ENCODE results near the gene CEP128. TPM values are rescaled to one million over a fixed set of nuclear protein-coding genes. Genes with fewer than 3 reads are reported as not detected.

The CEP128 gene
- total RNA-seq, 5 donors from 2014 or later (not counting 1 experiment from before 2014, with no cell fraction given): 12.6 to 24.8 (median 15.2) TPM

- WGBS (ENCODE audit: insufficient coverage): 95% methylated on average over 7 of the region's 11 CpGs
- no peak overlapping the region for H3K4me3 Mint-ChIP-seq
- Histone ChIP-seq H3K4me1 (ENCODE audit: control insufficient read depth in 1 of 2, extremely low read depth in 1 of 2, insufficient read depth in 2 of 2, low read length in 2 of 2) (no peaks in the 10 kb centered on the region), H3K27me3 (replicated peaks in 1 of 2; ENCODE audit: control insufficient read depth in 2 of 2, extremely low read depth in 1 of 2, insufficient read depth in 2 of 2, low read length in 1 of 2) (no peaks in the 10 kb centered on the region), H3K36me3 (ENCODE audit: control insufficient read depth in 2 of 2, extremely low read depth in 1 of 2, insufficient read depth in 1 of 2, low read length in 1 of 2) (no peaks in the 10 kb centered on the region), H3K27ac (ENCODE audit: low read length) (no peak overlapping the region), H3K9me3 (no peaks in the 10 kb centered on the region), H3K4me3 (ENCODE audit: control insufficient read depth in 1 of 2, extremely low read depth in 1 of 2, low read length in 1 of 2) (no peak overlapping the region)
- H3K4me1 Mint-ChIP-seq: no peaks in the 10 kb centered on the region
- POLR2A ChIA-PET: no interaction called here
- H3K9me3 Mint-ChIP-seq: no peaks in the 10 kb centered on the region
- CTCF ChIA-PET: no interaction called here
- DNase-seq (no peak), ATAC-seq (replicated peaks in 1 of 4) (no peak)
- no peak overlapping the region for H3K27ac Mint-ChIP-seq
- peaks cover 29% of the 10 kb centered on the region for H3K36me3 Mint-ChIP-seq
- H3K27me3 Mint-ChIP-seq: no peaks in the 10 kb centered on the region
Observed at GRCh38 chr14:80792771-80793170, 148.8 kb downstream of the CEP128 start.

GRCh38 chr14:80787876-80788275, 153.7 kb downstream of the CEP128 start:
- Mint-ChIP-seq H3K36me3 (peaks cover 48% of the 10 kb centered on the region), H3K27ac (no peak overlapping the region), H3K4me3 (no peak overlapping the region), H3K9me3 (no peaks in the 10 kb centered on the region), H3K27me3 (no peaks in the 10 kb centered on the region), H3K4me1 (no peaks in the 10 kb centered on the region)
- WGBS (ENCODE audit: insufficient coverage): 83% methylated on average over 1 of the region's 1 CpG
- CTCF ChIA-PET: interaction anchor here in 1 of 2 donors (0.7 kb wide), 1 partner anchor 38 kb away, joined by 5 read pairs; no protein-coding TSS in a partner anchor
- Histone ChIP-seq H3K4me3 (ENCODE audit: control insufficient read depth in 1 of 2, extremely low read depth in 1 of 2, low read length in 1 of 2) (no peak overlapping the region), H3K9me3 (no peaks in the 10 kb centered on the region), H3K27me3 (replicated peaks in 1 of 2; ENCODE audit: control insufficient read depth in 2 of 2, extremely low read depth in 1 of 2, insufficient read depth in 2 of 2, low read length in 1 of 2) (no peaks in the 10 kb centered on the region), H3K4me1 (ENCODE audit: control insufficient read depth in 1 of 2, extremely low read depth in 1 of 2, insufficient read depth in 2 of 2, low read length in 2 of 2) (no peaks in the 10 kb centered on the region), H3K36me3 (ENCODE audit: control insufficient read depth in 2 of 2, extremely low read depth in 1 of 2, insufficient read depth in 1 of 2, low read length in 1 of 2) (no peaks in the 10 kb centered on the region), H3K27ac (ENCODE audit: low read length) (no peak overlapping the region)
- POLR2A ChIA-PET: no interaction called here
- no peak for DNase-seq
- ATAC-seq (replicated peaks in 1 of 4): no peak

GRCh38 chr14:80784820-80785219, 156.7 kb downstream of the CEP128 start:
- no peaks in the 10 kb centered on the region for H3K27me3 ChIP-seq (replicated peaks in 1 of 2; ENCODE audit: control insufficient read depth in 2 of 2, extremely low read depth in 1 of 2, insufficient read depth in 2 of 2, low read length in 1 of 2)
- H3K27ac ChIP-seq (ENCODE audit: low read length): no peak overlapping the region
- no peak for DNase-seq
- Mint-ChIP-seq H3K27me3 (no peaks in the 10 kb centered on the region), H3K9me3 (no peaks in the 10 kb centered on the region), H3K36me3 (peaks cover 45% of the 10 kb centered on the region), H3K4me3 (no peak overlapping the region), H3K27ac (no peak overlapping the region), H3K4me1 (no peaks in the 10 kb centered on the region)
- POLR2A ChIA-PET: no interaction called here
- H3K4me1 ChIP-seq (ENCODE audit: control insufficient read depth in 1 of 2, extremely low read depth in 1 of 2, insufficient read depth in 2 of 2, low read length in 2 of 2): no peaks in the 10 kb centered on the region
- 100% methylated on average over 1 of the region's 4 CpGs for WGBS (ENCODE audit: insufficient coverage)
- H3K36me3 ChIP-seq (ENCODE audit: control insufficient read depth in 2 of 2, extremely low read depth in 1 of 2, insufficient read depth in 1 of 2, low read length in 1 of 2): no peaks in the 10 kb centered on the region
- ATAC-seq (replicated peaks in 1 of 4): no peak
- H3K4me3 ChIP-seq (ENCODE audit: control insufficient read depth in 1 of 2, extremely low read depth in 1 of 2, low read length in 1 of 2): no peak overlapping the region
- CTCF ChIA-PET: no interaction called here
- no peaks in the 10 kb centered on the region for H3K9me3 ChIP-seq

GRCh38 chr14:80781972-80782367, 159.6 kb downstream of the CEP128 start:
- no peak overlapping the region for H3K27ac Mint-ChIP-seq
- no peaks in the 10 kb centered on the region for H3K4me1 ChIP-seq (ENCODE audit: control insufficient read depth in 1 of 2, extremely low read depth in 1 of 2, insufficient read depth in 2 of 2, low read length in 2 of 2)
- ChIA-PET POLR2A (no interaction called here), CTCF (no interaction called here)
- DNase-seq: no peak
- WGBS (ENCODE audit: insufficient coverage): 65% methylated on average over 1 of the region's 1 CpG
- no peak overlapping the region for H3K27ac ChIP-seq (ENCODE audit: low read length)
- H3K9me3 Mint-ChIP-seq: no peaks in the 10 kb centered on the region
- no peak overlapping the region for H3K4me3 ChIP-seq (ENCODE audit: control insufficient read depth in 1 of 2, extremely low read depth in 1 of 2, low read length in 1 of 2)
- ATAC-seq (replicated peaks in 1 of 4): no peak
- no peaks in the 10 kb centered on the region for H3K9me3 ChIP-seq
- H3K4me1 Mint-ChIP-seq: no peaks in the 10 kb centered on the region
- H3K36me3 Mint-ChIP-seq: peaks cover 39% of the 10 kb centered on the region
- H3K27me3 ChIP-seq (replicated peaks in 1 of 2; ENCODE audit: control insufficient read depth in 2 of 2, extremely low read depth in 1 of 2, insufficient read depth in 2 of 2, low read length in 1 of 2): no peaks in the 10 kb centered on the region
- no peaks in the 10 kb centered on the region for H3K27me3 Mint-ChIP-seq
- H3K4me3 Mint-ChIP-seq: no peak overlapping the region
- H3K36me3 ChIP-seq (ENCODE audit: control insufficient read depth in 2 of 2, extremely low read depth in 1 of 2, insufficient read depth in 1 of 2, low read length in 1 of 2): no peaks in the 10 kb centered on the region

GRCh38 chr14:80780500-80780899, 161.0 kb downstream of the CEP128 start:
- CTCF ChIA-PET: no interaction called here
- no peak for ATAC-seq (replicated peaks in 1 of 4)
- Mint-ChIP-seq H3K4me1 (no peaks in the 10 kb centered on the region), H3K4me3 (no peak overlapping the region), H3K36me3 (peaks cover 34% of the 10 kb centered on the region), H3K27me3 (no peaks in the 10 kb centered on the region), H3K27ac (no peak overlapping the region), H3K9me3 (no peaks in the 10 kb centered on the region)
- Histone ChIP-seq H3K27me3 (replicated peaks in 1 of 2; ENCODE audit: control insufficient read depth in 2 of 2, extremely low read depth in 1 of 2, insufficient read depth in 2 of 2, low read length in 1 of 2) (no peaks in the 10 kb centered on the region), H3K4me1 (ENCODE audit: control insufficient read depth in 1 of 2, extremely low read depth in 1 of 2, insufficient read depth in 2 of 2, low read length in 2 of 2) (no peaks in the 10 kb centered on the region), H3K36me3 (ENCODE audit: control insufficient read depth in 2 of 2, extremely low read depth in 1 of 2, insufficient read depth in 1 of 2, low read length in 1 of 2) (no peaks in the 10 kb centered on the region), H3K27ac (ENCODE audit: low read length) (no peak overlapping the region), H3K9me3 (no peaks in the 10 kb centered on the region), H3K4me3 (ENCODE audit: control insufficient read depth in 1 of 2, extremely low read depth in 1 of 2, low read length in 1 of 2) (no peak overlapping the region)
- no peak for DNase-seq
- POLR2A ChIA-PET: no interaction called here
- WGBS (ENCODE audit: insufficient coverage): no CpG with 5 or more reads among the region's 1 CpG

GRCh38 chr14:80776657-80777056, 164.9 kb downstream of the CEP128 start:
- no peak overlapping the region for H3K27ac Mint-ChIP-seq
- CTCF ChIA-PET: no interaction called here

GRCh38 chr14:80776186-80776585, 165.4 kb downstream of the CEP128 start:
- H3K9me3 Mint-ChIP-seq: no peaks in the 10 kb centered on the region
- H3K4me3 Mint-ChIP-seq: no peak overlapping the region
- Histone ChIP-seq H3K4me3 (ENCODE audit: control insufficient read depth in 1 of 2, extremely low read depth in 1 of 2, low read length in 1 of 2) (no peak overlapping the region), H3K27me3 (replicated peaks in 1 of 2; ENCODE audit: control insufficient read depth in 2 of 2, extremely low read depth in 1 of 2, insufficient read depth in 2 of 2, low read length in 1 of 2) (no peaks in the 10 kb centered on the region), H3K4me1 (ENCODE audit: control insufficient read depth in 1 of 2, extremely low read depth in 1 of 2, insufficient read depth in 2 of 2, low read length in 2 of 2) (no peaks in the 10 kb centered on the region), H3K36me3 (ENCODE audit: control insufficient read depth in 2 of 2, extremely low read depth in 1 of 2, insufficient read depth in 1 of 2, low read length in 1 of 2) (no peaks in the 10 kb centered on the region), H3K9me3 (no peaks in the 10 kb centered on the region), H3K27ac (ENCODE audit: low read length) (no peak overlapping the region)
- POLR2A ChIA-PET: no interaction called here
- no peak for ATAC-seq (replicated peaks in 1 of 4)
- H3K27ac Mint-ChIP-seq: no peak overlapping the region
- CTCF ChIA-PET: no interaction called here
- DNase-seq: no peak
- H3K36me3 Mint-ChIP-seq: peaks cover 36% of the 10 kb centered on the region
- no peaks in the 10 kb centered on the region for H3K27me3 Mint-ChIP-seq
- H3K4me1 Mint-ChIP-seq: no peaks in the 10 kb centered on the region

More at GRCh38 chr14:80776657-80777056, 164.9 kb downstream of the CEP128 start:
- no peak overlapping the region for H3K4me3 ChIP-seq (ENCODE audit: control insufficient read depth in 1 of 2, extremely low read depth in 1 of 2, low read length in 1 of 2)
- peaks cover 36% of the 10 kb centered on the region for H3K36me3 Mint-ChIP-seq
- no peaks in the 10 kb centered on the region for H3K36me3 ChIP-seq (ENCODE audit: control insufficient read depth in 2 of 2, extremely low read depth in 1 of 2, insufficient read depth in 1 of 2, low read length in 1 of 2)
- no peaks in the 10 kb centered on the region for H3K27me3 Mint-ChIP-seq
- H3K9me3 ChIP-seq: no peaks in the 10 kb centered on the region
- H3K4me1 ChIP-seq (ENCODE audit: control insufficient read depth in 1 of 2, extremely low read depth in 1 of 2, insufficient read depth in 2 of 2, low read length in 2 of 2): no peaks in the 10 kb centered on the region
- no peak for DNase-seq
- no peaks in the 10 kb centered on the region for H3K9me3 Mint-ChIP-seq
- POLR2A ChIA-PET: no interaction called here
- no peak overlapping the region for H3K27ac ChIP-seq (ENCODE audit: low read length)
- no peak overlapping the region for H3K4me3 Mint-ChIP-seq
- ATAC-seq (replicated peaks in 1 of 4): no peak
- H3K27me3 ChIP-seq (replicated peaks in 1 of 2; ENCODE audit: control insufficient read depth in 2 of 2, extremely low read depth in 1 of 2, insufficient read depth in 2 of 2, low read length in 1 of 2): no peaks in the 10 kb centered on the region
- no peaks in the 10 kb centered on the region for H3K4me1 Mint-ChIP-seq
- no CpG with 5 or more reads among the region's 1 CpG for WGBS (ENCODE audit: insufficient coverage)
